ENCODE data around the gene MAMDC2.

MAMDC2 gene, protein sequence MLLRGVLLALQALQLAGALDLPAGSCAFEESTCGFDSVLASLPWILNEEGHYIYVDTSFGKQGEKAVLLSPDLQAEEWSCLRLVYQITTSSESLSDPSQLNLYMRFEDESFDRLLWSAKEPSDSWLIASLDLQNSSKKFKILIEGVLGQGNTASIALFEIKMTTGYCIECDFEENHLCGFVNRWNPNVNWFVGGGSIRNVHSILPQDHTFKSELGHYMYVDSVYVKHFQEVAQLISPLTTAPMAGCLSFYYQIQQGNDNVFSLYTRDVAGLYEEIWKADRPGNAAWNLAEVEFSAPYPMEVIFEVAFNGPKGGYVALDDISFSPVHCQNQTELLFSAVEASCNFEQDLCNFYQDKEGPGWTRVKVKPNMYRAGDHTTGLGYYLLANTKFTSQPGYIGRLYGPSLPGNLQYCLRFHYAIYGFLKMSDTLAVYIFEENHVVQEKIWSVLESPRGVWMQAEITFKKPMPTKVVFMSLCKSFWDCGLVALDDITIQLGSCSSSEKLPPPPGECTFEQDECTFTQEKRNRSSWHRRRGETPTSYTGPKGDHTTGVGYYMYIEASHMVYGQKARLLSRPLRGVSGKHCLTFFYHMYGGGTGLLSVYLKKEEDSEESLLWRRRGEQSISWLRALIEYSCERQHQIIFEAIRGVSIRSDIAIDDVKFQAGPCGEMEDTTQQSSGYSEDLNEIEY

DNA sequence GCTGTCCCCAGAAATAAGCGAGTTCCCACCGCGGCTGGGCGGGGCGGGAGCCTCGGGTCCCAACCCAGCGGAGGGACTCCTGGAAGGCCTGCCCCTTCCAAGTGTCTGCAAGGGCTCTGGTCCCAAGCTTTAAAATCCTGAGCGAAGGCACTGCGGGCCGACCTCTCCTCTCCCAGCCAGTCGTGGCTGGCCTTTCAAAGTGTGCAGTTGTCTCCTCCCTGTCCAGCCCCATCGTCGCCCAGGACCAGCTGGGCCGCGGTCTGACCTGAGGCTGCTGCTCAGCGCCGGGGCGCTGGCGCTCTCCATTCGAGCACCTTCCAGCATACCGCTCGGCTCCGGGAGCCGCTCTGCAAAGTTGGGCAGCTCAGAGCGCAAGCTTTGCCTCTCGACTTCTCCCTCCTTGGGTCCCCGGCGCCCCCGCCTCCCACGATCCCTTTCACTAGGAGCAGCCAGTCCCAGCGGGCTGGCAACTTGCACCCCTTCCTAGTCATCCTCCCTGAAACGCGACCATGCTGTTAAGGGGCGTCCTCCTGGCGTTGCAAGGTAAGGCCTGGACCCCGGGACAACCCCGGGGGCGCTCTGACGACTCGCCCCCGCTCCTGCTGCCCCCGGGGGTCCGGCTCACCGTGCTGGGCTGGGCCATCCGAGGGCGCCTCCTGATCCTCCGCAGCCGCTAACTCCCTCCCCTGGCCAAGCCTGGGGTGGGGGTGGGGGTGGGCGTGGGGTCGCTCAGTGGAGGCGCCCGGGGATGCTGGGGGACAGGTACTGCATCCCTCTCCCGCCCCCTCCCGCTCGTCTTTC lies at the start of gene MAMDC2:
Gene MAMDC2 (plus strand): TSS at position 160 of the 801 bp plus-strand sequence. CDS start 350 bp downstream, at position 510.
- DNase-seq: no peak

DNA sequence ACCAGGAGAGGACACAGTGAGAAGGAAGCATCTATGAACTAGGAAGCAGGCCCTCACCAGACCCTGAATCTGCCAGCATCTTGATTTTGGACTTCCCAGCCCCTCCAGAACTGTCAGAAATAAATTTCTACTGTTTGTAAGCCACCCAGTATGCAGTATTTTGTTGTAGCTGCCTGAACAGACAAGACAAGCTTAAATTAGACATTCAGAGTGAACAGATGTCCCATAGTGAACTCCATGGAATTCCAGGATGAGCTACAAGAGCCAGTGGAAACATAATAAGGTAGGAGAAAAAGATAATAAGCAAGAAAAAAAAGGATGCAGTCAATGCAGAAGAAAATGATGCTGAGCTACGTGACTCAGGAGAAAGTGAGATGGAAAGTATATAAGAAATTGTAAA lies 47.8 kb upstream of the MAMDC2 start:
- DNase-seq: no peak

DNA sequence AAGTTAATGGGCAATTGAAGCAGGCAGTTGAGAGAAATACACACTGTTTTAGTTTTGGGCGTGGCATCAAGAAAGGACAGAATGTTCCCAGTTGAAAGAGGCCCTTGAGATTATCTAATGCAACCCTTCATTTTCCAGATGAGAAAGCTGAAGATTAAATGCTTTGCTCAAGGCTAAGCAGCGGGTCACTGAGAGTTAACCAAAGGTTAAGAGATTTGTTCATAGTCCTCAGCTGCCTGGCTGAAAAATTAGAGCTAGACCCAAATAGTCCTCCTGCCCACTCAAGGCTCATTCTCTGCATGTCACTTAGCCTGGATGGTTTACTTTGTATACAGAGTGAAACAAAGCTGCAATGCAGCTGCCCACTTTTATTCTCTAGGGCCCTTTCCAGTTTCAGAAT lies 46.7 kb upstream of the MAMDC2 start:
- DNase-seq: no peak

DNA sequence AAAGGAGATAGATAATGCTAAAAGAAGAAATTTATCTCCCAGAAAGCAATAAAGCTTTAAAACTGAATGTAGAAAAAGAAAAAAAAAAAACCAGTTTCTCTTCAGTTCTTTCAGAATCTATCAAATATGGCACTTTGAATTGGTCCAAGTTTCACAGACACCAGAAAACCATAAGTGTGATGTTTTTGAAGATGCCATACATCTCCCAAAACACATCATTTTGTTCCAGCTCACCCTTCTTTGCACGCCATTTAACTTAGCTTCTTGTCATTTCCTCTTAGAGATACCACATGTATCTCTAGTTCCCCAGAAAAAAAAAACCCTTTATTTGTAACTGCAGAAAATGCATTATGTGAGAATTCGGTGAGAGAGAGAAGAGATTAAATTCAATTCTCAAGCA lies 46.1 kb upstream of the MAMDC2 start:
- no peak for DNase-seq

DNA sequence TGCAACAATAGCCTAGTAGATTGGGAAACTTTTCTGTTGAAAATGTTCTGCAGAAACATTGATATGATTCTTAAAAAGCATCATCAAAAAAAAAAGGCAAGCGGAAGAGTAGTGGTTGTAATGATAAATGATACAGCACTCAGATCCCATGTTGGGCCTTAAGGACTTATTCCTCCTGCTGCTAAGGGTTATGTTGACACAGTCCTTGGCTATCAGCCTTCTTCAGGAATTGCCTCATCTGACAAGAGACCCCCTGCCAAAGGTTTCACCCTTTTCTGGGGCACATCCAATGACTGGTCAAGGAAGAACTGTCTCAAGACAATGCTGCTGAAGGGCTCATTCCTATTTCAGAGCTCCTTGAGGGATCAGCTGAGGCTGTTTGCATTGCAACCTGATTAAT lies 44.3 kb upstream of the MAMDC2 start:
- DNase-seq: no peak

DNA sequence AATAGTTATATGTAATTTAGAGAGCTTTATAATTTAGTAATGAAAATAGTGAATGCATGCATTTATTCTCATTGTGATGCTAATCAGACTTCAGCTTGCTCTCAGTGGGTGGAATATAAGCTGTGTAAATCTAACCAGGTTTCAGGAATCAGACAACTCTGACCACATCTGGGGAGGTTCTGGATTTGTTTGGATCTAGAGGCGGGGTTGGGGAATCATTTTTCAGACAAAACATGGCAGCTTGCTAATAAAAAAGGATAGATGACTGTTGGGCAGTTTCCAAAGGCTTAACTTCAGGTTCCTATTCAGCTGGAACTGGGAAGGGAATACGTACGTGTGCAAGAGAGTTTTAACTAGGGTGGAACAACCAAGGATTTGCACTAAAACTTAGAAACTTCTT lies 43.2 kb upstream of the MAMDC2 start:
- DNase-seq: no peak

DNA sequence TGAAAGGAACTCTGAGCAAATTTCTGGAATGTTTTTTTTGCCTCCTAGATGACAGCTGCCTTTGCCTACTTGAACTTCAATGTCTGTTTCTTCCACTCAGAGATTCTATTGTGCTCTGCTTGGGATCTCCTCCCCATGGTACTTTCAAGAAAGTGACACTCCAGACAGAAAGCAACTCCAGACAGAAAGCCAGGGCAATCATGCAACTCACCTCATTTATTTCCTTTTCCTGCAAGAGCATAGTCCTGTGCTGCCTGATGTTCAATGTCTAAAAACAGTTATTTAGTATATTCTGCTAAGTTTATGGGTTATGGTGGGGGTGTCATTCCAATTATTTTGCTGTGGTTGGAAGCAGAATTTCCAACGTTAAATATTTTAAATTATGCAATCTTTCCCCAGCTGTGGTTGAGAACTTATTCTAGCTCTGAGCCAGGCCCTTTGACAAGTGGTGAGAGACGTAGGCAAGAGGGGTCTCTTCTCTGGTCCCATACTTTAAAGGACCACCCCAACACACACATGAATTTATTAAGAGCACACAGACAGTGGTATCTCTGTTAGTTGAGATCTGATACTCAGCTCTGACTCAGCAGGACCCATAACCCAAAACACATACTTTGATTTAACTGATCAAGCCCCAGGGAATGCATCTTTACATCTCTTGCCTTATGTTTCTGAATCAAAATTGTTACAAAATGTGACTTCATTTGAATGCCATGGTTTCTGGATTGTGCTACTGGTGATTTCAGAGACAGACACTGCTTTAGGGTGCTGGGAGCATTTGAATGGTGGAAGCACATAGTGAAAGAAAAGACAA lies 39.5 kb upstream of the MAMDC2 start:
- DNase-seq: no peak

DNA sequence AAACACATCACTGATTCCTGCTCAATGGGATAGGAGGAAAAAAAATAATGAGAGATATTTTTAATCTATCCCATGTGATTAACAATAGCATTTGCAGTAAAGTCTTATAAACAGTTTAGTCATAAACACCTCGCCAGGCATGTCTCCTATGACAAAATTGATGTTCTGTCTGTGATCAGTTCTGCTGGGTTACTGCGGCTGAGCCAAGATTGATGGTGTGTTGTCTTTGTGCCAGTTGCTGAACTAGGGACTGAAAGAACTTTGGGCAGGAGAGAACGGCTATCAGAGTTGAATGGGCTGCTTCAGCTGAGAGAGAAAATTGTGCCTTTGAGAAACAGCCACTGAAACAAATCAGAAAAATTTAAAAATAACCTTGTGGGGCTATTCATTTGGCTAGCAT lies 37.3 kb upstream of the MAMDC2 start:
- no peak for DNase-seq

DNA sequence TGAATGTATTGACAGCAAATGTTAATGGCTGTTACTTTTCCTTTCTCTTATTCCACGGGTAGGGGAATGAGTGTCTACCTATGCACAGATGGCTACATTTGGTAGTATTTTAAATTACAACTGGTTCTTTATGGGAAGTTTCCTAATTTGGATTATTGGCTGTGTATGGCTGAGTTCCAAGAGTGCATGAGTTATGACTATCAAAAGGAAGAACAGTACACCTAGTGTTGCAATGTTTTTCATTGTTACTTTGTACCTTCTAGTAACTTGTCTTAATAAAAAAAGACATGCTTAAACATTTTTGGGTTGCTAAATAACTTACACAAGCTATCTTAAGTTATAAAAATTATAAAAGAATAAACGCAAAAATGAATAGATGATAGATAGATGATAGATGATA lies 35.8 kb upstream of the MAMDC2 start:
- DNase-seq: no peak

DNA sequence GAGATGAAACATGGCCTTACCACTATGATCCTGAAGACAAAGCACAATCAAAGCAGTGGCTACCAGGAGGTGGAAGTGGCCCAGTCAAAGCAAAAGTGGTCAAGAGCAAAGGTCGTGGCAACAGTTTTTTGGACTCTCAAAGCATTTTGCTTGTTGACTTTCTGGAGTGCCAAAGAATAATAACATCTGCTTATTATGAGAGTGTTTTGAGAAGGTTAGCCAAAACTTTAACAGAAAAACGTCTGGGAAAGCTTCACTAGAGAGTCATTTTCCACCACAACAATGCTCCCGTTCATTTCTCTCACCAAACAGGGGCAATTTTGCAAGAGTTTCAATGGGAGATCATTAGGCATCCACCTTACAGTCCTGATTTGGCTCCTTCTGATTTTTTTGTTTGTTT lies 33.6 kb upstream of the MAMDC2 start:
- no peak for DNase-seq

DNA sequence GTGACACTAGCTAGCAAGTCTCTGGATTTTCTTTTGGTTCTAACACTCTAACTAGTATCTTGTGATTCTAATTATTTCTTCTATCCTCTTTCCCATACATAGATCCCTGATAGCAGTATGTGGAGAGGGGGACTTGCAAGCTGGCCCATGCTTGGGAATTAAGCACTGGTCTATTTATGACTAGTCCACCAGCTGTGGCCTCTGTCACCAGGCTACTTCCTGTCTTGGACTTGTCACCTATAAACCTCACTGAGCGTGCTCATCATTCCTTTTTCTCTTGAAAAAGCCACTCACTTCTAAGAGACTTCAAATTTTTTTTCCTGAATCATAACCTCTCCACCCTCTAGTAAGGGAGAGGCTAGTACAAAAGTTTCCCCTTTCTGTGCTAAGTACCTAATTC lies 32.3 kb upstream of the MAMDC2 start:
- no peak for DNase-seq

DNA sequence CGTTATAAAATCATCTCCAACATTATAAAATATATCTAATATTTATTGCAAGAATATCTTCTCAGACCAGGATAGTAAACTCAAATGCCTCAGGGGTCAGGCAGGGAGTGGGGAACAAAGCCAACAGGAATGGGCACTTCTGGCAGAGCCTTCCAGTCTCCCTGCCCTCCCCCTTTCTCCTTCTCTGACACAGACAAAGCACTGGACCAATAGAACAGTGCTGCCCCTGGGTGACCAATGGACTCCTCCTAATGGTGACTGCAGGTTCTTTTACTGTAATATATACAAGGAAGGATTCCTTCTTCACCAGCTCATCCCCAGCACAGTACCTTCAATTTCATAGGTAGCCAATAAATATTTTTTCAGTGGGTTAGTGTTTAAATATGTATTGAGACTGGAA lies 31.1 kb upstream of the MAMDC2 start:
- DNase-seq: no peak

DNA sequence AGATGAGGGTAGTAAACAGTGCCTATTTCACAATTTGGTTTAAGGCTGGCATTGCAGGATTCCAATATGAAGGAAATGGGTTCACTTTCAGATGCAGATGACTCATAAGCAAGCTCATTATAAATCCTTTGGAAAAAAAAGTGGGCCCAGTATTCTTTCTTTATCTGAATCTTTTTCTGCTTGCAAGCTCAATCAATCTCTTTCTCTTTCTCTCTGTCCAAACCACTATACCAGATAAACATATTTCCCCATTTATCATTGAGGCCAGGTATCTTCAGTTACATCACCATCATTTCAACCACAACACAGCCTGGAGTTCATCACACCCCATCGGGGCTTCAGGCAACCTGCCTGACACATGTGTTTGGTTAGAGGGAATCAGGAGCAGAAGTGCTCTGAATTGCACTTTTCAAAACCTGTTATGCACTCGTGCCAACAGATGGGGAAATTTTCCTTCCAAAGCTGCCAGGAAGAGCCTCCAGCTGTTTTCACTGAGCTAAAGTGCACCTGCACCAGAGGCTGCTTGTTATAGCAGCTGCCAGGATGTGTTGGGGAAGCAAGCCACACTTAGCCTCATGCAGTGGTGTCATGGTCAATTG lies 30.0 kb upstream of the MAMDC2 start:
- DNase-seq: no peak

DNA sequence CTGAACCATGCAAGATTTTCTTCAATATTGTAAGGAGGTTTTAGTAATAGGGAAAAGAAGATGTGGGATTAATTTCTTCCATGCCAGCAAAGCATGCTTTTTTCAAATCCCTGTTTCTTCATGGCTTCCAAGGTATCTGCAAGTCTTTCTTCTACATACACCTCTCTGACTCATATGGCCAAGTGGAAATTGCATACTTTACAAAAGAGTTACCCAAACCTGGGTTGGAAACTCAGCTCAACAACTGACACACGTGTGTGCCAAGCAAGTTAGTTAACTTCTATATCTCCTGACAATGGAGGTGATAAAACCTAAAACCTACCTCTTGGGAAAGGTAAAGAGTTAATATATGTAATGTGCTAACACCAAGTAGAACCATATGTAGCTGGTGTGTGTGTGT lies 28.5 kb upstream of the MAMDC2 start:
- no peak for DNase-seq

DNA sequence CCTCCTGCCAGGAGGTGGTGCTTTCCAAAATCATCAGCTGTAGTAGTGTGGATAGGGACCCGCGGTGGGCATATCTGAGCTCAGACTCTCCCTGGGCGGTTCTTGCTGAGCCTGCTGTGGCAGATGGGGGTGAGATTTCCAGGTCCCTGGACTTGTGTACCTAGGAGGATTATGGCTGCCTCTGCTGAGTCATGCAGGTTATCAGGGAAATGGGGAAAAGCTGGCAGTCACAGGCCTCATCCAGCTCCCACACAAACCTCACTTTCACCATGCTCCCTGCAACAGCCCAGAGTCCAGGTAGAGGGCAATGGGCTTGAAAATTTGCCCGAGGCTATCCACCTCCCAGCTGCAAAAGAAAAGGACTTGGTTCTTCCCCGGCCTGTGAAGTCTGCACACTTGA lies 23.4 kb upstream of the MAMDC2 start:
- no peak for DNase-seq

DNA sequence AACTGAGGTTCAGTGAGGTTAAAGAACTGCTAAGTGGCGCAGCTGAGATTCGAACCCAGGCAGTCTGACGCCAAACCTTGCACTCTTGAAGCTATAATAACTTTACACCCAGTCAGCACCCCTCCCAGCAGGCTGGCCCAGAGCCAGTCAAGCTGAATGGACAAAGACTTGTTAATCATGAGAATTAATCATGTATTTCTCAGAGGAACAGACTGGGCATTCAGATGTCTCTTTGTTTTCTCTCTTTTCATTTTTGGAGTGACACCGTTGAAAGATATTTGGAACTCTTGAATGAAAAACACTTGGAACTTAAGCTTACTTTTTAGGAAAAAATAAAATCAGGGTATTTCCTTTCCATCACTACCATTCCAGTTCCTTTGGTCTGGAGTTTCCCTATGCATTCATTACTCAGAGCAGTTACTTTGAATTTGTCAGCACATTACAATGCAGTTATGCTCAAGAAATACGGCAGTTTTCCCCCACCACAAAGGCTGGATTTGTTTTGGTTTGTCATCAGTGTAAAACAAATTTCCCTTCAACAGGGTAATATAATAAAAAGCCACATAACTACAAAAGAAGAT lies 22.6 kb upstream of the MAMDC2 start:
- DNase-seq: no peak

DNA sequence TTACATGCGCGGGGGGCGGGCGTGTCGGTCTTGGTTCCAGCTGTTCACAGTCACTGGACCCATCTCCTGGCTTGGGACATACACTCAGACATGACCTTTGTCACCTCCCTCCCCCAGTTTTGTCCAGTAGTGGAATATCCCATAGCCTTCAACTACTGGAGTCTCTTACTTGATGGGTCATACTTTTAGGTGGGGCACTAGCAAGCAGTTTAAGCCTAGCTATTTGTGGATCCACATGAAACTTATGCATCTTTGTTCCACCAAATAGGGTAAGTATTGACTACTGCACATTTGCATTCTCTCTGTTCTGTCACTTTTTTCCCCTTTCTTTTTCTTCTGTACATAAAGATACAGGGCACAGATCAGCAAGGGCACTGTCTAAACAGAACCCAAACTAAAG lies 15.4 kb upstream of the MAMDC2 start:
- no peak for DNase-seq

DNA sequence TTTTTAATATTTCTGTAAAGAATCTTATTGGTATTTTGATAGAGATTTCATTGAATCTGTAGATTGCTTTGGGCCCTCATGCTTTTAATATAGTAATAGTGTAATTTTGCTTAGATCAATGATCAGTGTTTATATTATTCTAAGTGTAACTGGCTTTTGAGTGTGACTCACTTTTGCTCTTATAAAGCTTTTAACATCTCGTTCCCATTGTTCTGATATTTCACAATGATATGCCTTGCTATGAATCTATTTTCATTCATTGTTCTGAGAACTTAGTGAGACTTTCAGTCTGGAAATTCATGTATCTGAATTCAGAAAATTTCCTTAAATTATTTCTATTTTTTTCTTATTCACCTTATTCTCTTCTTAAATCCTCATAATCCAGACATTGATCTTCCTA lies 13.5 kb upstream of the MAMDC2 start:
- no peak for DNase-seq

DNA sequence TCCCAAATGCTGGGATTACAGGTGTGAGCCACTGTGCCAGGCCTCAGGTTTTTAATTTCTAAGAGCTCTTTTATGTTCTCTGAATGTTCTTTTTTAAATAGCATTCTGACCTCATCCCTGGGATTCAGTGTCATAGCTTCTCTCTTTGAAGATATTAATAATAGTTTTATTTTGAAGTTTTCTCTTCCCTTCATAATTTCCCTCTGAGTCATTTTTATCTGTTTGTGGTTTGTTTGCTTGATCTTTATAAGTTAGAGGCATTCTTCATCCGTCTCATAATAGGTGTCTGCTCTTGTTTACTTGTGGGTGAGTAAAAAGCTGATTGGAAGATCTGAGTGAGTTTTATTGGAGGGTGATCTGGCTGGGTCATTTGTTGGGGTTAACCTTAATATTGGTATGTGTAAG lies 12.5 kb upstream of the MAMDC2 start:
- DNase-seq: no peak

DNA sequence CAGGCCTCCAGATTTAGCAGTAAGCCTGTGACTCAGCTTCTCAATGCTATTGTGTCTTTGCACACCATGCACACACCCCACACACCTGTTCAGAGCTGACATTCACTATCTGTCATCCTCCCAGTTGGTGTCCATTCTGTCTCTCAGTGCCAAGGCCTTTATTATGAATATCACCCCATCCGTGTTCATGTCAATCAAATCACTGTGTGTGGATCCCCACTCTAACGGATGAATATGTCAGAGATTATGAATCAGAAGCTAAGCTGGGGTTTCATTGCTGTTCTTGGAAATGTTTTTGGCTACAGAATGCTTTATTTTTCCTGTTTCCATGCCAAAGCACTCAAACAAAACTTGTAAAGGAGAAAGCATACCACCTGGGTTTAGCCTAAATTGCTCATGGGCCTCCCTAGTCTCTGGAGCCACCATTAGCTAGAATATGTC lies 9.4 kb upstream of the MAMDC2 start:
- DNase-seq: no peak

DNA sequence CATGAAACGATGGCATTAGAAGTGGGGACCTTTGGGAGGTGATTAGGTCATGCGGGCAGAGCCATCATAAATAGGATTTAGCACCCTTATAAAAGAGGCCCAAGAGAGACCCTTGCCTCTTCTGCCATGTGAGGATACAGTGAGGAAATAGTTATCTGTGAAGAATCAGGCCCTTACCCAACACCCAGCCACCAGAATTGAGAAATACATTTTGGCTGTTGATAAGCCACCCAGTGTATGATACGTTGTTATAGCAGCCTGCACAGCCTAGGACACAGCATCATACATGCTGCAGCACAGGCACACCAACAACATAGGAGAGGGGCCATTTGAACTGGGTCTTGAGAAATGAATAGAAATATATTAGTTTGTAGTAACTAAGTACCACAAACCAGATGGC lies 8.0 kb upstream of the MAMDC2 start:
- no peak for DNase-seq

DNA sequence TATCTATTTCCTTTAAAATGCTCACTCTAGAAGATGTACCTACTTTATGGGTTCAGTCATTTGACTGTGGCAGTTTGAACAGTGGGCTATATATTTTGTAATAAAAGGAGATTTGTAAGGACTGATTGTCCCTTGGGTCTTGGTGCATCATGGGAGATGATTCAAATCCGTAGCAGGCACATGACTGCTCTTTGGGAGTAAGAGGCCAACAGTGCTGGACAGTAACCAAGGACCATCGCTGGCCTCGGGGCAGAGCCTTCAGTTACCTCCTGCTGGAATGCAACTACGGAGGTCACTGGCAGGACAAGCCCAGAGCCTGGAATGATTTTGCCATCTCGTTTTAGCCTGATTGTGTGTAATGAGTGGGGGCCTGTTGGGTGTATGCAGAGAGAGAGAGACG lies 7.0 kb upstream of the MAMDC2 start:
- no peak for DNase-seq

All from CD4-positive, alpha-beta T cell treated with Interleukin-4 for 4 hours (primary cell).